Stimulated activated effector memory CD8-positive, alpha-beta T cell treated with anti-CD3 and anti-CD28 coated beads, Interleukin-12 subunit alpha, Interleukin-12 subunit beta, amount 100 ng/mL, for 72 hours (primary cell): Measurements from ENCODE around the gene NSMF.

ENCODE experiments used
- ATAC-seq: fragments of 150-1000 bp; cut with Tn5 transposase; 2 replicates; pipeline ENCODE4 v1.10.0; 2021
- DNase-seq, 2 donors: peaks; one replicate each; pipeline ENCODE4 v3.0.0; 2021 to 2022; ENCODE audit warnings: low spot score in 2 of 2
- H3K27ac Mint-ChIP-seq: one replicate; pipeline ENCODE4 v1.8.0; 2022; ENCODE audit warnings: mild to moderate bottlenecking, mixed read lengths
- H3K36me3 Mint-ChIP-seq: one replicate; pipeline ENCODE4 v1.8.0; 2022; ENCODE audit warnings: mild to moderate bottlenecking, mixed read lengths
- H3K4me1 Mint-ChIP-seq: one replicate; pipeline ENCODE4 v1.8.0; 2022; ENCODE audit warnings: mixed read lengths
- H3K4me3 Mint-ChIP-seq: one replicate; pipeline ENCODE4 v1.8.0; 2022; ENCODE audit warnings: mild to moderate bottlenecking, mixed read lengths
- H3K9me3 Mint-ChIP-seq: one replicate; pipeline ENCODE4 v1.8.0; 2022; ENCODE audit warnings: mixed read lengths

The NSMF gene

DNA sequence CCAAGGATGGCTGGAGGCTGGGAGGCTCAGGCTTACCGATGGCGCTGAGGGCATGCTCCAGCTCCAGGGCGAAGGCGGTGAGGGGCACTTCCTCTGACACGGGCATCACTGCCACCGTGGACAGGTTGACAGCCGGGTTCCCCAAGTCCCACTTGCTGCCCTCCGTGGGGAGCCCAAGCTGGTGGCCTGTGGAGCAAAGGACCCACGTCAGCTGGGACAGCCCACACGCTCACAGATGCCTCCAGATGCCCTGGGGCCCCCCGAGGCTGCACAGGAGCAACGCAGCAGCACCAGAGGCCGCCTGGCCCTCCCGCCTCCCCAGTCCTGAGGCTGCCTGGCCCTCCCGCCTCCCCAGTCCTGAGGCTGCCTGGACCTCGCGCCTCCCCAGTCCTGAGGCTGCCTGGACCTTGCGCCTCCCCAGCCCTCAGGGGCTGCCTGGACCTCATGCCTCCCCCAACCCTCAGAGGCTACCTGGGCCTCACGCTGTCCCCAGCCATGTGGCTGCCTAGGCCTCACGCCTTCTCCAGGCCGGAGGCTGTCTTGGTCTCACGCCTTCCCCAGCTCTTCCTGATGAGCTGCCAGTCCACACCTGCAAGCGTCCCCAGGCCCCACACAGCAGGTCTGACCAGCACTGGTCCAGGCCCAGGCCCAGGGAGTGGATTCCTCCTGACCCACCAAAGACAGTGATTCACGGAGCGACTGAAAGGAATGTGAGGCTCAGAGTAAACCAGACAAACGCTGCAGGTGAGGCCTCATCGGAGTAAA, 25.6 kb upstream of the NSMF start:
- no peak overlapping the region for H3K4me3 Mint-ChIP-seq
- H3K36me3 Mint-ChIP-seq = no peaks in the 10 kb centered on the region
- no peak overlapping the region for H3K27ac Mint-ChIP-seq
- H3K4me1 Mint-ChIP-seq = no peaks in the 10 kb centered on the region
- DNase-seq (no peak), ATAC-seq (no peak)
- no peaks in the 10 kb centered on the region for H3K9me3 Mint-ChIP-seq

DNA sequence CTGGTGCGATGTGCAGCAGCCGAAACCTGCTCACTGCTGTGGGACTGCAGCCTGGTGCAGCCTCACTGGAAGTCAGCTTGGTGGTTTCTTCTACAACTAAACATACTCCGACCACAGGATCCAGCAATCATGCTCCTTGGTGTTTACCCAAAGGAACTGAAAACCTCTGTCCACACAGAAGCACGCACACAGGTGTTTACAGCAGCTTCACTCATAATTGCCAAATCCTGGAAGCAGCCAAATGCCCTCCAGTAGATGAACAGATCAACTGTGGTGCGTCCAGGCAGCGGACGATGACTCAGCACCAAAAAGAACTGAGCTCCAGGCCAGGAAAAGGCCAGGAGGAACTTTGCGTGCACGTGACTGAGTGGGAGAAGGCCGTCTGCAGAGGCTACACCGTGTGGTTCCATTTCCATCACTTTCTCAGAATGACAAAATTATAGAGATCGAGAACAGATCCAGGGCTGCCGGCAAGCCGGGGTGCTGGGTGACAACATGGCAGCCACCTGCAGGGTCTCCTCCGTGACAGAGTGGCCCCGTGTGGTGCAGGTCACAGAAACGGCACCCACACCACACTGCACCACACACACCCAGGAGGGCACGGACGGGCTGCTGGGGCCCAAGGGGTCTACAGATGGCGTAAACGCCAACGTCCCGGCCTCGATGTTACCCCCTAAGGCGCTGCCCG, 23.1 kb upstream of the NSMF start:
- H3K9me3 Mint-ChIP-seq = no peaks in the 10 kb centered on the region
- H3K4me3 Mint-ChIP-seq = no peak overlapping the region
- ATAC-seq = no peak
- no peaks in the 10 kb centered on the region for H3K4me1 Mint-ChIP-seq
- H3K36me3 Mint-ChIP-seq = no peaks in the 10 kb centered on the region
- DNase-seq = no peak
- H3K27ac Mint-ChIP-seq = no peak overlapping the region

DNA sequence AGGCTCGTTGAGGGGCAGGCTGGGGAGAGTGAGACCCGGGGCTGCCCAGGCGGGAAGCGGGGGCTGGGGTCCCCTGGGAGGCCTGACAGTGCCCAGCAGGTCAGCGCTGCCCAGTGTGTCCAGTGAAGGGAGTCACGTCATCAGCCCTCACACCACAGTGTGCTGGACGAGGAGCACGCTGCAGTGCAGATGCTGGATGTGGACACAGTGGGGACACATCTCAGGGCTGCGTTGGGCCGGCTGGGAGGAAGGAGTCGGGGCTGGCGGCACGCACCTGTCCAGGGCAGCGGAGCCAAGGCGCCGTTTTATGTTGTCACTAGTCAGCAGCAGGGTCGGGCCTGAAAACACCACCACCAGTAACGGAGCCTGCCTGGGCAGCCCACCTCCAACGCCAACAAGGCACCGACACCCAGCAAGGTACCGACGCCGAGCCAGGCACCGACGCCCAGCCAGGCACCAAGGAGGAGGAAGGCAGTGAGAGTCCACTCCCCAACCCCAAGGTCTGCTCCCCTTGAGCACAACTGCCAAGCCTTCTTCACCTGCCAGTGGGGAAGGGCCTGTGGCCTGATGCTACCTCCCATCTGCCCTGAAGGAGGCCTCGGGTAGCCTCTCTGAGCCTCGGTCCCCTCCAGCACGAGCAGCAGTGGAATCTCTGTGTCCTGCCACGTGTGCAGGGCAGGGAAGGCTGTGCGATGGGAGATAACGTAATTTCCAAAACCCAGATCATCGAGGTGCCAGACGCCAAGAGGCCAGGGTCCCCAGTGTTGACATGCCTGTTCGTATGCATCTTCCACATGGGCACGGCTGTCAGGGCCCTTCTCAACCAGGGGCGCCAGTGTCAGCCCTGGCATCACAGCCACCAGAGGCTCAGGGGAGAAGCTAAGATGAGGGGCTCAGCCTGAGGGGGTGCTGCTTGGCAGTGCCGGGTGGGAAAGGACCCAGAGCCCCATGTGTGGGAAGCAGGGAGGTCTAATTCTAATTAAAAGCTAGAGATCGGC, 21.9 kb upstream of the NSMF start:
- Mint-ChIP-seq H3K9me3 (peaks cover 3% of the 10 kb centered on the region), H3K4me3 (no peak overlapping the region), H3K27ac (peak overlapping the region; percentile 48), H3K36me3 (no peaks in the 10 kb centered on the region), H3K4me1 (no peaks in the 10 kb centered on the region)
- DNase-seq (no peak), ATAC-seq (no peak)

DNA sequence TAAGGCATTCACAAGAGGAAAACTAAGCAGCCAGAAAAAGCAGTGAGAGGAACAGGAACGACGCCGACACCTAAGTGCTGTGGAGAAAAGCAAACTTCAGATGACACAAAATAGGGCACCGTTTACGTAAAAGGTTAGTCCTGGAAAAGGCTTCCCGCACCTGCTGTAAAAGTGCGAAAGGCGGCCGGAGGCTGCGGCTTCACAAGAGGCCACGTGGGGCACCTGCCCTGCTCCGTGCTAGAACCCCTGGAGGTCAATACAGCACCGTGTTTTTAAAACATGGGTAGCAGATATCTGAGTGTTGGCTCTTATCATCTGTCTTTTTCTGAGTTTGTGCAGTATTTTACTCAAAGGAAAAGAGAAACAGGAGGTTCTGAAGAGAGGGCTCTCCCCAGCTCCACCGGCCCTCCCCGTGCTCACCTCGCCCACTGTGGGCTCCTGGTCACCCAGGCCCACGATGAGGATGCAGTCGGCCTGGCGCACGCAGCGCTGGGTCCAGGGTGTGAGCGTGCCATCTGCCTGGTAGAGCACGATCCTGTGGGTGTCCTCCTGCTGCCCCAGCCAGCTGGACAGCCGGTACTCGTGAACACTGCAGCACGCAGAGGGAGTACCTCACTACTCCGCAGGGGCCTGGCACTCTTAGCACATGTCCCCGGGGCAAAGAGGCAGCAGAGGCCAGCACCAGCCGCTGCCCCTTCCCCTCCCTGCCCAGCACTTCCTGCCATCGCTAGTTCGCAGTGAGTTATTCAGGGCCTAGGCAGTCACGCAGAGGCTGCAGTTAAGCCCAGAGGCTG, 21.0 kb upstream of the NSMF start:
- Mint-ChIP-seq H3K9me3 (peaks cover 6% of the 10 kb centered on the region), H3K4me1 (no peaks in the 10 kb centered on the region), H3K4me3 (no peak overlapping the region), H3K36me3 (no peaks in the 10 kb centered on the region), H3K27ac (no peak overlapping the region)
- DNase-seq = no peak
- ATAC-seq = no peak

DNA sequence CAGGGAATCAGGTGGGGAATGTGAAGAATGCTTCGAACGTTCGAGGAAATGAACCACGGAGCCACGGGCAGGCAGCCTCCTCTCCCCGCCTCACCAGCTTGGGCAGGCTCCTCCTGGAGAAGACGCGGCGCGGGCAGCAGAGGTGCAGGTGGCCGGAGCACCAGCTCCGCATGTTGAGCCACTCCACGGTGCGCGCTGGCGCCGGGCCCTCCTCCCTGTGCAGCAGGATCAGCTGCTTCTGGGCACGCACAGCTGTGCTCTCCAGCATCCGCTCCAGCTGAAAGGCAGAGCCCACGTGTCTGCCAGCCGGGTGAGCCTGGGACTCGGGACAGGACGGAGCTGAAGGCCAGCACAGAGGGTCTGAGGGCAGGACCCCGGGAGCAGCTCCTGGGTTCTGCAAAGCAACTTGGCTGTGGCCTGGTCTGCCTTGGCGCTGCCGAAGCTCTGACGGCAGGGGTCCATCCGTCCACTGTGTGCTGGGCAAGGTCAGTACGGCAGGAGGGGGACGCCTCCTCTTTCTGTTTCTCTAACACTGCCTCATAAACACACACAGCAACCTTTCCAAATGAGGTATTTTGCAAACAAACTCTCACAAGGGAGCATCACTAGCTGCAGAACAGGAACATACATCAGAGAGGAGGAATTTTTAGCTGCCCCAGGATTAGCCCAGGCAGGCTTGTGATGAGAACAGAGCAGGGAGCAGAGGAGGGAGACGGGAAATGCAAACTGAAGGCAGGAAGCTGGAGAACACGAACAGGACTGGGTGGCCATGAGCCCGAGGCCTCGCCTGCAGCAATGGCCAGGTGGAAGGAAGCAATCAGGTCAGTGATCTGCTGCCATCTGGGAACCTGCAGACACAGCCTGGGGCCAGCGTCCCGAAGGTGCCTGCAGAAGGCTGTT, 20.1 kb upstream of the NSMF start:
- no peak for DNase-seq
- H3K4me1 Mint-ChIP-seq = no peaks in the 10 kb centered on the region
- H3K36me3 Mint-ChIP-seq = no peaks in the 10 kb centered on the region
- peaks cover 9% of the 10 kb centered on the region for H3K9me3 Mint-ChIP-seq
- H3K4me3 Mint-ChIP-seq = no peak overlapping the region
- no peak for ATAC-seq
- H3K27ac Mint-ChIP-seq = no peak overlapping the region

DNA sequence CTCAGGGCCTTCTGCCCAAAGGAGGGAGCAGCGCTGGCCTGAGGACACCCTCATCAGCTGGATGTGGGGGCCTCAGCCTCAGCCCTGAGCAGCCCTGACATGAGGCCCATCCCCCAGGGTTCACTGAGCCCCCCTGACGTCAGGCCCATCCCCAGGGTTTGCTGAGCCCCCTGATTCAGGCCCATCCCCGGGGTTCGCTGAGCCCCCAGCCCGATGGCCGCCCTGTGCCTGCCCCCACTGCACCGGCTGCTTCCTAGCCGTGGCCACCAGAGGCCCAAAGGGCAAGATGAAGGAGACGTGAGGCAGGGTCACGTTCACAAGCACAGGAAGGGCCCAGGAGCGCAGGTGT, 19.5 kb upstream of the NSMF start:
- Mint-ChIP-seq H3K4me1 (no peaks in the 10 kb centered on the region), H3K27ac (no peak overlapping the region), H3K9me3 (peaks cover 10% of the 10 kb centered on the region), H3K36me3 (no peaks in the 10 kb centered on the region), H3K4me3 (no peak overlapping the region)
- ATAC-seq (no peak), DNase-seq (no peak)

DNA sequence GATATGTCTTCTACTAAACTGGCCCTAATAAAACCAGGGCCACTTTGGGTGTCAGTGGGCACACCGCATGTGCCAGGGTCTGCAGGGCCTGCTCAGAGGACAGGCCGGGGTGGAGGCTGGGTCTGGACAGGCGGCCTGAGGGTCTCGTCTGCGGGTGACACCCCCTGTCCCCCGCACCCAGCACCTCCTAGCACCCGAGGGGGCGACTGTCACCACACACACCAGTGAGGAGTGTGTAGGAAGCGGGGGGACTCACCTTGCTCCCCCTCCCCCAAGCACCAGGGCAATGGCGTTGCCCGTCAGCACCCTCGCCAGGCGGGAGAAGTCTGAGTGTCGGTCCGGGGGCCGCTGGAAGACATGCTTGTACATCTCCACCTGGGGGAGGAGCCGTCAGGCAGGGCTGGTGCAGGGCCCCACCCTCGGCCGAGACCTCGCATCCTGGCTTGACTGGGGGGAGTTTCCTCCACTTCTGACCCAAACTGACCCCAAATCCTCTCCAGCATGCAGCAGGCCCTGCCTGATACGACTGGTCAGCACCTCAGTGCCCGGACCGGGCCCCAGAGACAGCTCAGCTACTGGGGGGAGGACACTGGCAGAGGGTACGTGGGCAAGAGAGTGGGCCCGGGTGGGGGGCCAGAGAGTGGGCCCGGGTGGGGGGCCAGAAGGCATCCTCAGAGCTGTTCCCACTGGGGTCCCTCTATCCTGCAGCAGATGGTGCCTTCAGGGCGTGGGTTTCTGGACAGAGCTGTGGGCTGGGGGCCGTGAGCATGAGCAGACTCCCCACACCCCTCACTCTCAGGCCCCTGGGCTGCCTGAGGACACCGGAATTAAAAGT, 18.9 kb upstream of the NSMF start:
- H3K27ac Mint-ChIP-seq = no peak overlapping the region
- ATAC-seq = no peak
- no peaks in the 10 kb centered on the region for H3K36me3 Mint-ChIP-seq
- no peak for DNase-seq
- no peak overlapping the region for H3K4me3 Mint-ChIP-seq
- H3K9me3 Mint-ChIP-seq = peaks cover 13% of the 10 kb centered on the region
- no peaks in the 10 kb centered on the region for H3K4me1 Mint-ChIP-seq

DNA sequence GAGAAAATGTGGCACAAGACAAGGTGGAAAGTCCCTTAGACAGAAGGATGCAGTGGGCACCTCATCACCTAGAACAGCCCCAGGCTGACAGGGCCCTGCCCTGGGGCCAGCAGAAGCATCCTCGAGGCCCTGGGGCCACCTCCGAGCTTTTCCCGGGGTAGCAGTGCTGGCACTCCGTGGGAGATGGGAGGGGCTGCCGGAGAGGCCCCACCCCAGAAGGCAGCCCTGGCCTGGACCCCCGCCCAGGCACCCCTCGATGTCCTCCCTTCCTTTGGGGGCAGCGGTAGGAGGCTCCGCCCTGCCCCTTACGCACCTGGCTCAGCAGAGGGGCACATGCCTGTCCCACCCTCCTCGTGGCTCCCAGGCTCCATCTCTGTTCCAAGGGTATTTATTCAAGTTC, 17.7 kb upstream of the NSMF start:
- Mint-ChIP-seq H3K36me3 (no peaks in the 10 kb centered on the region), H3K4me1 (no peaks in the 10 kb centered on the region), H3K4me3 (no peak overlapping the region), H3K9me3 (peaks cover 15% of the 10 kb centered on the region), H3K27ac (no peak overlapping the region)
- no peak for DNase-seq
- ATAC-seq = no peak

DNA sequence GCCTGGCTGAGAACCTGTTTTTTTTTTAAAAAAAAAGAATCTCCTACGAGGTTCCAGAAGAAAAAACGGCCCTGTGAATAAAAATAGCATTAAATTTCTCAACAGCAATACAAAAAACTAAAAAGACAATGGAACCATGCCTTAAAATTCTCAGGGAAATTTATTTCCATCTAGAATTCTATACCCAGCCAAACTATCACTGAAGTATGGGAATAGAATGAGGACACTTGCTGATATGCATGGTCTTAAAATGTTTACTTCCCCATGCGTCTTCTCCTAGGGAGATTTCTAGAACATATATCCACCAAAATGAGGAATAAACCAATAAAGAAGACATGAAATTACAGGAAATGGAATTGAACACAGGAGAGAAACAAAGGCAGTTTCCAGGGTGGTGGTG, 16.5 kb upstream of the NSMF start:
- Mint-ChIP-seq H3K4me1 (peaks cover 4% of the 10 kb centered on the region), H3K27ac (no peak overlapping the region), H3K9me3 (peaks cover 15% of the 10 kb centered on the region), H3K4me3 (no peak overlapping the region), H3K36me3 (no peaks in the 10 kb centered on the region)
- no peak for DNase-seq
- no peak for ATAC-seq

DNA sequence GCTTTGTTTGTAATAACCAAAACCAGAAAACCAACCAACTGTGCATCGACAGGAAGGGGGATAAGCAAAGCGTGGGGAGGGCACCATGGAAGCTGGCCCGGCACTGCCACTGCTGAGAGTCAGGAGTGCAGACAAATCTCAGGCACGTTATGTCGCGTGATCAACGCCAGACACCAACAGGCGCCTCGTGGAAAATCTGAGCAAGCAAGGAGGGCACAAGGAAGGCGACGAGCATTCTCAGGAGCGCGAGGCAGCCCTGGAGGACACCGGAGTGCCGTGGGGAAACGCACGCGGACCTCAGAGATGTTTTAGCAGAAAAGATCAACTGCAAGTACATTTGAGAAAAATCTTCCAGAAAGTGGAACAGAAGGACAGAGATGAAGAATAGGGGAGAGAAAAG, 15.1 kb upstream of the NSMF start:
- Mint-ChIP-seq H3K9me3 (peaks cover 15% of the 10 kb centered on the region), H3K4me3 (no peak overlapping the region), H3K27ac (no peak overlapping the region), H3K36me3 (no peaks in the 10 kb centered on the region), H3K4me1 (peaks cover 7% of the 10 kb centered on the region)
- ATAC-seq (no peak), DNase-seq (no peak)

DNA sequence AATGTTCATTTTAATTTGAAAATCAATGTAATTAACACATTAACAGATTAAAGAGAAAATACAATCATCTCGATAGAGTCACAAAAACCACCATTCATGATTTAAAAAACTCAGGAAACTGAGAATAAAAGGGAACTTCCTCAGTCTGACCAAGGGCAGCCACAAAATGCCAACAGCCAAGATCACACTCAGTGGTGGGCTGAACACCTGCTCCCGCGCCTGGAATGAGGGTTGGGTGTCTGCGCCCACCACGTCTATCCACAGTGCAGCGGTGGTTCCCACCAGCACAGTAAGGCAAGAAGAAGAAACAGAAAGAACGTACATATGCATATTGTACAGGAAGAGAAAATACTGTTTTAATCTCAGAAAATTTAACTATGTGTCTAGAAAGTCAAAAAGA, 11.7 kb upstream of the NSMF start:
- H3K9me3 Mint-ChIP-seq = peaks cover 11% of the 10 kb centered on the region
- DNase-seq = no peak
- H3K4me3 Mint-ChIP-seq = peak overlapping the region; percentile 11
- no peaks in the 10 kb centered on the region for H3K36me3 Mint-ChIP-seq
- peaks cover 13% of the 10 kb centered on the region for H3K4me1 Mint-ChIP-seq
- H3K27ac Mint-ChIP-seq = no peak overlapping the region
- peak; percentile 44 for ATAC-seq

DNA sequence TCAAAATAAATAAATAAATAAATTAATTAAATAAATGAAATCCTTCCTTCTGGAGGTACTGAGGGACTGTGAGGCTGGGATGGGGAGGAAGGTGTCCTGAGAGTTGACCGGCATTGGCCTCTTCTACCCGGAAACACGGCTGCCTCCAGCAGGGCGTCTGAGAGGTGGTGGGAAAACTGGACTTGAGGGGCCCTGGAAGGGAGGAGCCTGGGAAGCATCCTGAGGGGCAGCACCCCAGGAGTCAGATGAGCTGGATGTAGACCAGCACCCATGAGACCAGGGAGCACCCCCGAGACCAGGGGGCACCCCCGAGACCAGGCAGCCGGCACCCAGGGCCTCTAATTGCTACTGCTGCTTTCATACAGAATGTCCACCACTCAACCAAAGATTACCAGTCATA, 8.8 kb upstream of the NSMF start:
- ATAC-seq = no peak
- H3K27ac Mint-ChIP-seq = no peak overlapping the region
- H3K4me3 Mint-ChIP-seq = no peak overlapping the region
- no peak for DNase-seq
- peaks cover 20% of the 10 kb centered on the region for H3K4me1 Mint-ChIP-seq
- peaks cover 2% of the 10 kb centered on the region for H3K9me3 Mint-ChIP-seq
- H3K36me3 Mint-ChIP-seq = peaks cover 2% of the 10 kb centered on the region

DNA sequence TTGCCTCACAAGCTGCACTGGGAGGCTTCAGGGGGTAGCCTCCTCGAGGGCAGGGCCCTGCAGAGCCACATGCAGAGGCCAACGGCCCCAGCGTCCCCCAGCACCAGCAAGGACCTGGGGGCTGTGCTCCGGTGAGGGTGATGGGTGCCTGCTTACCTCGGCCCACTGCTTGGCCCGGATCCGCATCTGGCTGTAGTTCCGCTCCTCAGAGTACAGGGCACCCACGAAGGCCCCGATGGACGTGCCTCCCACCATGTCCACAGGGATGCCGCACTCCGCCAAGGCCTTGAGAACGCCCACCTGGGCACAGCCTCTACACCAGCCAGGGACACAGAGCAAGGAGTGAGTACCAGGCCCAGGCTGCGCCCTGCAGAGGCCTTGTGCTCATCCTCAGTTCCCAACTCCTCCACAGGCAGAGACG, 8.0 kb upstream of the NSMF start:
- Mint-ChIP-seq H3K9me3 (no peaks in the 10 kb centered on the region), H3K4me1 (peaks cover 23% of the 10 kb centered on the region), H3K36me3 (peaks cover 7% of the 10 kb centered on the region), H3K4me3 (no peak overlapping the region), H3K27ac (no peak overlapping the region)
- ATAC-seq (no peak), DNase-seq (no peak)
